Mesothelial cell of epicardium (in vitro differentiated cells): ENCODE results near the gene CIAO1. TPM values are rescaled to one million over a fixed set of nuclear protein-coding genes. Genes with fewer than 3 reads are reported as not detected.
A peak's percentile ranks its signal among the peaks of the same experiment; 100 is the strongest.

Source experiments
- DNase-seq, 2 experiments: peaks; one replicate each; pipeline ENCODE4 v3.0.0; 2021; ENCODE audit warnings: low spot score in 2 of 2; ENCODE audit not compliant: unreplicated experiment in 2 of 2
- H3K27ac Mint-ChIP-seq: 2 replicates; pipeline ENCODE4 v1.8.0; 2021; ENCODE audit warnings: mixed read lengths
- H3K27me3 Mint-ChIP-seq: 2 replicates; pipeline ENCODE4 v1.8.0; 2021; ENCODE audit warnings: low read depth, mixed read lengths
- H3K36me3 Mint-ChIP-seq: 2 replicates; pipeline ENCODE4 v1.8.0; 2021; ENCODE audit warnings: mixed read lengths
- H3K4me1 Mint-ChIP-seq: 2 replicates; pipeline ENCODE4 v1.8.0; 2021; ENCODE audit warnings: mixed read lengths
- H3K4me3 Mint-ChIP-seq: 2 replicates; pipeline ENCODE4 v1.8.0; 2021; ENCODE audit warnings: mild to moderate bottlenecking, moderate library complexity, mixed read lengths
- H3K9me3 Mint-ChIP-seq: 2 replicates; pipeline ENCODE4 v1.8.0; 2021; ENCODE audit warnings: mixed read lengths
- total RNA-seq: library from RNA; stranded (reverse); gene quantifications from 3 replicates; pipeline ENCODE4 v1.2.1, GENCODE V29; 2021
- TF ChIP-seq, protein P1 (sequence below): fragments of 200-600 bp; sonication (generic); IDR thresholded peaks from one replicate; pipeline ENCODE4 v1.5.0; 2021; ENCODE audit warnings: antibody characterized with exemption; ENCODE audit not compliant: unreplicated experiment

CIAO1 gene
- total RNA-seq, 1 donor from 2014 or later: 74.2 TPM

- Mint-ChIP-seq H3K27ac (peak overlapping the region; percentile 98), H3K9me3 (no peaks in the 10 kb centered on the region), H3K4me3 (peak overlapping the region; percentile 99), H3K27me3 (peaks cover 4% of the 10 kb centered on the region), H3K36me3 (peaks cover 25% of the 10 kb centered on the region), H3K4me1 (peaks cover 27% of the 10 kb centered on the region)
- TF ChIP-seq, protein P1, sequence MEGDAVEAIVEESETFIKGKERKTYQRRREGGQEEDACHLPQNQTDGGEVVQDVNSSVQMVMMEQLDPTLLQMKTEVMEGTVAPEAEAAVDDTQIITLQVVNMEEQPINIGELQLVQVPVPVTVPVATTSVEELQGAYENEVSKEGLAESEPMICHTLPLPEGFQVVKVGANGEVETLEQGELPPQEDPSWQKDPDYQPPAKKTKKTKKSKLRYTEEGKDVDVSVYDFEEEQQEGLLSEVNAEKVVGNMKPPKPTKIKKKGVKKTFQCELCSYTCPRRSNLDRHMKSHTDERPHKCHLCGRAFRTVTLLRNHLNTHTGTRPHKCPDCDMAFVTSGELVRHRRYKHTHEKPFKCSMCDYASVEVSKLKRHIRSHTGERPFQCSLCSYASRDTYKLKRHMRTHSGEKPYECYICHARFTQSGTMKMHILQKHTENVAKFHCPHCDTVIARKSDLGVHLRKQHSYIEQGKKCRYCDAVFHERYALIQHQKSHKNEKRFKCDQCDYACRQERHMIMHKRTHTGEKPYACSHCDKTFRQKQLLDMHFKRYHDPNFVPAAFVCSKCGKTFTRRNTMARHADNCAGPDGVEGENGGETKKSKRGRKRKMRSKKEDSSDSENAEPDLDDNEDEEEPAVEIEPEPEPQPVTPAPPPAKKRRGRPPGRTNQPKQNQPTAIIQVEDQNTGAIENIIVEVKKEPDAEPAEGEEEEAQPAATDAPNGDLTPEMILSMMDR: no peak
- DNase-seq: no peak
These were observed 40.3 kb downstream of the CIAO1 start for GRCh38 chr2:96306370-96306769.

DNA sequence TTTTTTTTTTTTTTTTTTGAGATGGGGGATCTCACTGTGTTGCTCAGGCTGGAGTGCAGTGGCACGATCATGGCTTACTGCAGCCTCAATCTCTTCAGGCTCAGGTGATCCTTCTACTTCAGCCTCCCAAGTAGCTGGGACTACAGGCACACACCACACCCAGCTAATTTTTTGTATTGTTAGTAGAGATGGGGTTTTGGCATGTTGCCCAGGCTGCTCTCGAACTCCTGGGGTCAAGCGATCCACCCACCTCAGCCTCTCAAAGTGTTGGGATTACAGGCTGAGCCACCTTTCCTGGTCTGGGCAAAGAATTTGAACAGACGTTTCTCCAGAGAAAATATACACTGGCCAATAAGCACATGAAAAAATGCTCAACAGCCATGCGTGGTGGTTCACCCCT lies 42.2 kb downstream of the CIAO1 start:
- H3K27me3 Mint-ChIP-seq: peaks cover 13% of the 10 kb centered on the region
- H3K4me3 Mint-ChIP-seq: no peak overlapping the region
- TF ChIP-seq, protein P1: no peak
- peaks cover 23% of the 10 kb centered on the region for H3K4me1 Mint-ChIP-seq
- DNase-seq: no peak
- H3K27ac Mint-ChIP-seq: no peak overlapping the region
- peaks cover 9% of the 10 kb centered on the region for H3K36me3 Mint-ChIP-seq
- H3K9me3 Mint-ChIP-seq: no peaks in the 10 kb centered on the region

- no peak overlapping the region for H3K27ac Mint-ChIP-seq
- H3K27me3 Mint-ChIP-seq: peaks cover 49% of the 10 kb centered on the region
- TF ChIP-seq, protein P1: no peak
- H3K4me1 Mint-ChIP-seq: no peaks in the 10 kb centered on the region
- DNase-seq: no peak
- no peak overlapping the region for H3K4me3 Mint-ChIP-seq
- no peaks in the 10 kb centered on the region for H3K9me3 Mint-ChIP-seq
- no peaks in the 10 kb centered on the region for H3K36me3 Mint-ChIP-seq
These were observed 49.0 kb downstream of the CIAO1 start for GRCh38 chr2:96315005-96315399.

DNA sequence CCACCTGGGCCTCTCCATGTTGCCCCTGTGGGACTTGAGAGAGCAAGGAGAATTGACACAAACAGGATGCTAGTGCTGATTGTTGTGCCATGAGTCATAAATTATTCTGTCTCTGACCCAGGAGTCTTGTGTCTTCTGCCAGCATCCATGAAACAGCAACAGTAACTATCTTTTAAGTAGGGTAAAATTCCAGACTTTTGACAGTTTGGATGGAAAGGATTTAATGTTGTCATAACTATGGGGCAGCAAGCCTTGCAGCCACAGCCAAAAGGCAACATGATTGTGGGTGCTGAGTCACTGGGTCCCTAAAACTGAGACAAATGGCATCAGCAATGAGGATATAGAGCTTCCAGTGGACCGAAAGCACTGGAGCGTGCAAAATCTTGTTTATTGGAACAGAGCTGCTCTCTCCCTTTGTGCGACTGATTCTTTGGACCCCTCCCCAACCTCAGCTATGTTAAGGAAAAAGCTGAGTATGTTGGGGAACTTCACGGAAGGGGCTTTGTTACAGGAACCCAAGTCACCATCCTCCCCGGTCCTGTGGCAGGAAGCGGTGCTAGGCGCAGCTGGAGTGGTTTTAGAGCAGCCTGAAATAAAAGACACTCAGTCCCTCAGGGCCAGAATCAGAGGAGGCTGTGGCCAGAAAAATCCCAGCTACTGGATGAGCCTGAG lies 49.5 kb downstream of the CIAO1 start:
- Mint-ChIP-seq H3K9me3 (no peaks in the 10 kb centered on the region), H3K36me3 (no peaks in the 10 kb centered on the region), H3K27me3 (peaks cover 52% of the 10 kb centered on the region), H3K4me3 (no peak overlapping the region), H3K4me1 (no peaks in the 10 kb centered on the region), H3K27ac (no peak overlapping the region)
- TF ChIP-seq, protein P1: no peak
- DNase-seq: no peak

DNA sequence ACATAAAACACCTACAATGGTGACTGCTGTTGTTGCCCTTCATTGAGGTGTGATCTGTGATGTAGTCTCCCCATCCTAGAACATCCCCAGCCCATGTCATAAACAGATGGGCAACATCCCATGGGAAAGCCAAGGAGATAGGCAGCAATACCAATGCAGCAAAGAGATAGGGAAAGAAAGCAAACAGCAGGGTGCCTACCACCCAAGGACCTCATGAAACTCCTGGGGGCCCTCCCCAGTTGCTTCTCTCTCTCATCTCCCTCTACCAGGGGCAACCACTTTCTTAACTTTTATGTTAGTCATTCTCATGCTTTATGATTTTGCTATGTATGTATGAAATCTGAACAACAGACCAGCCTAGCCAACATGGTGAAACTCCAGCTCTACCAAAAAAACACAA lies 51.0 kb downstream of the CIAO1 start:
- no peak for DNase-seq
- no peaks in the 10 kb centered on the region for H3K9me3 Mint-ChIP-seq
- no peaks in the 10 kb centered on the region for H3K36me3 Mint-ChIP-seq
- H3K4me1 Mint-ChIP-seq: peaks cover 6% of the 10 kb centered on the region
- TF ChIP-seq, protein P1: no peak
- no peak overlapping the region for H3K27ac Mint-ChIP-seq
- H3K27me3 Mint-ChIP-seq: peaks cover 59% of the 10 kb centered on the region
- no peak overlapping the region for H3K4me3 Mint-ChIP-seq
